SH-SY5Y (cell line): ENCODE measurements around the gene TSPAN18.

Experiments
- GATA2 ChIP-seq: IDR thresholded peaks from 2 replicates; pipeline ENCODE4 v1.6.1; 2011; ENCODE audit warnings: mild to moderate bottlenecking, low read depth, low read length
- GATA3 ChIP-seq: IDR thresholded peaks from 2 replicates; pipeline ENCODE4 v1.6.1; 2011; ENCODE audit warnings: low read depth, mild to moderate bottlenecking, low read length, moderate library complexity

DNA sequence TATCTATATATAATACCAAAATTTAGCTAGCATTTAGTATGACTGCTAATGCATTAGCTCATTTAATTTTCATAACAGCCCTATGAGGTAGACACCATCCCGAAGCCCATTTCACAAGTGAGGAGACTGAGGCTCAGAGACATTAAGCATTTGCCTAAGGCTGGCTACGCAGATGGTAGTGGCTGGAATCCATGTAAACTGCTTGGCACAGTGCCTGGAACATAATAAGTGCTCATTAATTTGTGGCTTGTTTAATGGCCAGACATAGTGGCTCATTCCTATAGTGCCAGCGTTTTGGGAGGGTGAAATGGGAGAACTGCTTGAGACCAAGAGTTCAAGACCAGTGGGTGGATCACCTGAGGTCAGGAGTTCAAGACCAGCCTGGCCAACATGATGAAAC lies 241.7 kb downstream of the TSPAN18 start:
- no peak for TF ChIP-seq GATA2
- no peak for TF ChIP-seq GATA3
